Activated CD8-positive, alpha-beta memory T cell treated with anti-CD3 and anti-CD28 coated beads for 4 hours (primary cell): ENCODE results near the gene COMMD1.
"Not testable (repeated sequence)": the region's sequence is repeated elsewhere in the genome, so short reads cannot be mapped to it uniquely, and the experiment has no call there.

ENCODE experiments used
- DNase-seq, 2 donors: peaks; one replicate each; pipeline ENCODE4 v3.0.0-alpha.2; 2020; ENCODE audit warnings: low read depth in 2 of 2

COMMD1 gene

DNA sequence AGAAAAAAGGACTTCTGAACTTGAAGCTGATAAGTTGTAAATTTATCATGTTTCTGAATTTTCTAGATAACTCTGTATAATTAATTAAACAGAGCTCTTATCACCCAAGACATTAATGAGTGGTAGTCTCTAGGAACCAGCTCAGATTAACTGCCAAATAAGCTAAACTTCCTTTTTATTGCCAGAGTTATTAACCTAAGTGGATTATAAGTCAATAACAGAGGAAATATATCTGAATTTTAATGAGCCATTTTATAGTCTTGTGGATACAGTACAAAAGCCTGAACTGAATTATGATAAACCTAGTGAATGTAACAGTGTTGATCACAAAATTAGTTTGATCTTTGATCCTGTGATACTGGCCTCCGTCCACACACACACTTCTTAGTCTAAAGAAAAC, 111.5 kb downstream of the COMMD1 start:
- DNase-seq = no peak

DNA sequence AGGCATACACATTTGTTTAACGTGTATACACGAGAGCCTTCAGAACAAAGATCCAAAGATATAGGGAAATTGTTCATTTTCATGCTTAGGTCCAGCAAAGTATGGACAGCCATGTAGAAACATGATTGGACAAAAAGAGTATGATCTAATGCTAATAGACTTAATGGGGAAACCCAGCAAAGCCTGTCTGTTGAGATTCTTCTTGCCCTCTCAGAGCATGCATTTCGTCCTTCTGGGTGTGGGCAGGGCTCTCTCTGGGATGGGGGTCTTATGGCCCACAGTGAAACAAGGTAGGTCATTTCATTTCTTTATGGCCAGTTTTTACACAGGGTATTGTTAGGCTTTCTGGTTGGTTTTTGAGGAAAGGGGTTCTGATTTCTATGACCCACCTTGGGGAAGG, 124.4 kb downstream of the COMMD1 start:
- DNase-seq = no peak

- DNase-seq = no peak
Observed at GRCh38 chr2:62030902-62031301, 125.4 kb downstream of the COMMD1 start.

DNA sequence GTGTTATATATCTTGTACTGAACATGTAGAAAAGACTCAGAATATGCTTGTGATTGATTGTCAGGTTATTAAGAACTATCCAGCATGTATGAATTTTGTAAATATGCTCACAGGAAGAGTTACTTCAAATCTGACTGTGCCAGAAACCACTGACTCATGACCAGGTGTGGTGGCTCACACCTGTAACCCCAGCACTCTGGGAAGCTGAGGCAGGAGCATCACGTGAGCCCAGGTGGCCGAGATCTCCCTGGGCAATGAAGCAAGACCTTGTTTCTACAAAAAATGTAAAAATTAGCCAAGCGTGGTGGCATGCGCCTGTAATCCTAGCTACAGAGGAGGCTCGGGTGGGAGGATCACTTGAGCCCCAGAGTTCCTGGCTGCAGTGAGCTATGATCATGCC, 126.6 kb downstream of the COMMD1 start:
- no peak for DNase-seq

GRCh38 chr2:62034715-62035114, 129.2 kb downstream of the COMMD1 start:
- DNase-seq = no peak

DNA sequence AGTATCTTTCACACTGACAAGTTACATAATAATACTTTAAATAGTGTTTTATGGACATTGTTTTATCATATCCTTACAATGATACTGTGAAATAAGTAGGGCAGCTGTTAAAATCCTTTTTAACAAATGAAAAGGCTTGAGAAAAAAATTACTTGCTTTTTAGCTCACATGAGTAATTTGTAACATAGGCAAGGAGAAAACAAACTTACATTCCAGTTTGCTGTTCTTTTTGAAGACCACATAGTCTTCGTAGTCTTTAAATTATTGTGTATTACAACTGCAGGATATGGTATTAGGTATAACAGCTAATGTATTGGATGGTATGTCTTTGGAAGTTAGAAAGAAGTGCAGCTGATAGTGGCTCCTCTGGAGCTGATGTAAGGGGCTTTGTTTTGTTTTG, 130.8 kb downstream of the COMMD1 start:
- DNase-seq = no peak

GRCh38 chr2:62036761-62037250, 131.3 kb downstream of the COMMD1 start:
- DNase-seq = no peak

GRCh38 chr2:62038975-62039771, 133.7 kb downstream of the COMMD1 start:
- no peak for DNase-seq

DNA sequence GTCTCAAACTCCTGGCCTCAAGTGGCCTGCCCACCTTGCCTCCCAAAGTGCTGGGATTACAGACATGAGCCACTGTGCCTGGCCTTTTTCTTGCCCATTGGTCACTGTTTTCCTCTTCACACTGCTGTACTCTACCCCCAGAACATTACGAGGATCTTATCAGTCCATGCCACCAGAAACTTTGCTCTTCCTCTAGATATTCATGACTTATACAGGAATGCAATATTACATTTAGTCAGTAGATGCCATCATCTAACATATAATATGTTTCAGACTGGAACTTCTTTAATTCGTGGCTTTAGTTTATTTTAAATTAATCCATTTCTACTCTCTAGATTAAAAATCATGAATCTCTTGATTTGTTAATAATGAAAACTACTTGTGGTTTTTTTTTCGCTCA, 135.5 kb downstream of the COMMD1 start:
- DNase-seq = no peak

DNA sequence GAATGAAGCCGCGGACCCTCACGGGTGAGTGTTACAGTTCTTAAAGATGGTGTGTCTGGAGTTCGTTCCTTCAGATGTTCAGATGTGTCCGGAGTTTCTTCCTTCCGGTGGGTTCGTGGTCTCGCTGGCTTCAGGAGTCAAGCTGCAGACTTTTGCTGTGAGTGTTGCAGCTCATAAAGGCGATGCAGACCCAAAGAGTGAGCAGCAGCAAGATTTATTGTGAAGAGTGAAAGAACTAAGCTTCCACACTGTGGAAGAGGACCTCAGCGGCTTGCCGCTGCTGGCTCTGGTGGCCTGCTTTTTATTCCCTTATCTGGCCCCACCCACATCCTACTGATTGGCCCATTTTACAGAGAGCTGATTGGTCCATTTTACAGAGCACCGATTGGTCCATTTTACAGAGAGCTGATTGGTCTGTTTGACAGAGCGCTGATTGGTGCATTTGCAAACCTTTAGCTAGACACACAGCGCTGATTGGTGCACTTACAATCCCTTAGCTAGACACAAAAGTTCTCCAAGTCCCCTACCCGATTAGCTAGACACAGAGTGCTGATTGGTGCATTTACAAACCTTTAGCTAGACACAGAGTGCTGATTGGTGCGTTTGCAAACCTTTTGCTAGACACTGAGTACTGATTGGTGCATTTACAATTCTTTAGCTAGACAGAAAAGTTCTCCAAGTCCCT, 136.4 kb downstream of the COMMD1 start:
- DNase-seq = not testable (repeated sequence)

DNA sequence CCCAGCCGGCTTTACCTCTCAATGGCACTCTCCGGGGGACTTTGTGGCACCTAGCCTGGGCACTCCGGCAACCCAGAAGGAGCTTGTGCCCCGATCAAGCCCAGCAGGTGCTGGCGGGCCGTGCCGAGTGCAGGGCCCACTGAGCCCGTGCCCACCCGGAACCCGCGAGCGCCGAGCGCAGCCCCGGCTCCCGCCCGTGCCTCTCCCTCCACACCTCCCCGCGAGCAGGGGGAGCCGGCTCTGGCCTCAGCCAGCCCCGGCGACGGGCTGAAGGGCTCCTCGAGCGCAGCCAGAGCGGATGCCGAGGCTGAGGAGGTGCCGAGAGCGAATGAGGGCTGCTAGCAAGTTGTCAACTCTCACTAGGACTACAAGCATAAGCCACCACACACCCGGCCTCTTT, 136.9 kb downstream of the COMMD1 start:
- no peak for DNase-seq

DNA sequence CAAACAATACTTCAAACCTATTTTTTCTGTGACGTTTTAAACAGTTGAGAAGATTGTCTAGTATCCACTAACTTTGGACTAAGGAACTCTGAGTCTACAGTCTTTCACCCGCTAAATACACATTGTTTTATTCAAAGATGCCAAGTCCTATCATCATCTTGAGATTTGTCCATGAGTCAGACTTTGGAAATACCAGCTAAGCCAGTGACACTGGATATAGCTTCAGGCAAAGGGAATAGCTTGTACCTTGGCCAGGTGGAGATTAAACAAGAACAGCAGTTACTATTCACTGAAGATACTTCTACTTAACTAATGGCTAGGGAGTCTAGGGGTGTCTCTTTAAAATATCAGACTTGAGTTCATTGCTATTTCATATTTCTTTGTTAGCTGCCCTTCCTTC, 137.5 kb downstream of the COMMD1 start:
- no peak for DNase-seq

DNA sequence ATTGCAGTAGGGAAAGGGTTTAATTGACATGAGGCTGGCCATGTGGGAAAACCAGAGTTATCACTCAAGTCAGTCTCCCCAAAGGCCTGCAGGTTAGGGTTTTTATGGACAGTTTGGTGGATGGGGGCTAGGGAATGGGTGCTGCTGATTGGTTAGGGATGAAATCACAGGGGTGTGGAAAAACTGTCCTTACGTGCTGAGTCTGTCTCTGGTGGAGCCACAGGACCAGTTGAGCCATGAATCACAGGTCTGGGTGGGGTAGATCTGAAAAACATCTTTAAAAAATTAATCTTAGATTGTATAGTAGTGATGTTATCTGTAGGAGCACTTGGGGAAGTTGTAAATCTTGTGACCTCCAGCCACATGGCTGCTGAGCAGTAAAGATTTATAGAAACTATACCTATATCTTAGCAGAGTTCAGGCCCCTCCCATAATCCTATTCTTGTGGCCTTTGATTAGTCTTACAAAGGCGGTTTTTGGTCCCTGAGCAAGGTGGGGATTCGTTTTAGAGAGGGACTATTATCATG, 139.6 kb downstream of the COMMD1 start:
- DNase-seq = no peak

GRCh38 chr2:62046141-62046540, 140.7 kb downstream of the COMMD1 start:
- no peak for DNase-seq

- DNase-seq = no peak
Observed at GRCh38 chr2:62050456-62051045, 145.1 kb downstream of the COMMD1 start.

DNA sequence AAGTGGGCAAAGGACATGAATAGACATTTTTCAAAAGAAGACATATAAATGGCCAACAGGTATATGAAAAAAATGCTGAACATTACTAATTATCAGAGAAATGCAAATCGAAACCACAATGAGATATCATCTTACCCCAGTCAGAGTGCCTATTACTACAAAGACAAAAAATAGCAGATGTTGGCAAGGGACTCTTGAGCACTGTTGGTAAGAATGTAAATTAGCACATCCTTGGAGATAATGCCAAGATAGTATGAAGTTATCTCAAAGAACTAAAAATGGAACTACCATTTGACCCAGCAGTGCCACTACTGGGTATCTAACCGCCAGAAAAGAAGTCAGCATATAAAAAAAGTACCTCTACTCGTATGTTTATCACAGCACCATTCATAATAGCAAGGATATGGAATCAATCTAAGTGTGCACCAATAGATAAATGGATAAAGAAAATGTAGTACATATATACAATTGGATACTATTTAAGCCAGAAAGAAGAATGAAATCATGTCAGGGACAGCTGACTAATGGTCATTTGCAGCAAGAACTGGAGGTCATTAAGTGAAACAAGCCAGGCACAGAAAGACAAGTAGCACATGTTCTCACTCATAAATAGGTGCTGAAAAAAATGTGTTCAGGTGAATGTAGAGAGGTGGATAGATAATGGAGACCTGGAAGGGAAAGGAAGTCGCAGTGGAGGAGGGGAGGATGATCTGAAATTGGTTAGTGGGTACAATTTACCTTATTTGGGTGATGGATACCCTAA, 148.7 kb downstream of the COMMD1 start:
- DNase-seq = no peak

- no peak for DNase-seq
Observed at GRCh38 chr2:62054916-62055450, 149.5 kb downstream of the COMMD1 start.

GRCh38 chr2:62055724-62056336, 150.4 kb downstream of the COMMD1 start:
- DNase-seq = no peak

DNA sequence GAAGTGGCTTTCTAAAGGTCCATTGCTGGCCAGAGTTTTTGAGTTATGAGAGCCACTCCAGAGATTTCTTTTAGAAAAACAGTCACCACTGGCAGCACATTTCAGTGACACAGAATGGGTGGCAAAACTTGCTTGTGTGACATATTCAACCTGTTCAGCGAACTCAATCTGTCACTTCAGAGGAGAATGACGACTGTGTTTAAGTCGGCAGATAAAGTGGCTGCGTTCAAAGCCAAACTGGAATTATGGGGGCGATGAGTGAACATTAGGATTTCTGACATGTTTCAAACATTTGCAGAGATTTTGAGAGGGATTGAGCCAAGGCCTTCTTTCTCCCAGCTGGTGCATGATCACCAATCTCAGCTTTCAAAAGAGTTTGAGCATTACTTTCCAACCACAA, 150.9 kb downstream of the COMMD1 start:
- no peak for DNase-seq

DNA sequence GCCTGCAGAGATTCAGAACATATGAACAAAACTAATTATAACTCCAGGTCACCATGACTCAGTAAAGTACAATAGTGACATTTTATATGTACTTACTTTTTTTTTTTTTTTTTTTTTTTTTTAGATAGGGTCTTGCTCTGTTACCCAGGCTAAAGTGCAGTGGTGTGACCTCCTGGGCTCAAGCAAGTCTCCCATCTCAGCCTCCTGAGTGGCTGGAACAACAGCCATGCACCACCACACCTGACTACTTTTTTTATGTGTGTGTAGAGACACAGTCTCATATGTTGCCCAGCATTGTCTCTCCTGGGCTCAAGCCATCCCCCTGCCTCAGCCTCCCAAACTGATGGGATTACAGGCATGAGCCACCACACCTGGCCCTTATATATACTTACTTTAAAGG, 159.8 kb downstream of the COMMD1 start:
- DNase-seq = no peak

DNA sequence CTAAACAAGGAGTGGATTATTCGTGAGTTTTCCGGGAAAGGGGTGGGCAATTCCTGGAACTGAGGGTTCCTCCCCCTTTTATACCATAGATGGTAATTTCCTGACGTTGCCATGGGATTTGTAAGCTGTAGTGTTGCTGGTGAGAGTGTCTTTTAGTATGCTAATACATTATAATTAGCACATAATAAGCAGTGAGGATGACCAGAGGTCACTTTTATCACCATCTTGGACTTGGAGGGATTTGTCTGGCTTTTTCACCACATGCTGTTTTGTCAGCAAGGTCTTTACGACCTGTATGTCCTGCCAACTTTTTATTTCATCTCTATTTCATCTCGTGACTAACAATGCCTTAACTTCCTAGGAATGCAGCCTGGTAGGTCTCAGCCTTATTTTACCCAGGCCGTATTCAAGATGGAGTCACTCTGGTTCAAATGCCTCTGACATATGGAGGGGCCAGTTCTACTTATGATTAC, 165.7 kb downstream of the COMMD1 start:
- DNase-seq = no peak
